Measurements from ENCODE around the gene PDCD1. TPM values are rescaled to one million over a fixed set of nuclear protein-coding genes. Genes with fewer than 3 reads are reported as not detected.

The PDCD1 gene
- total and polyA plus RNA-seq, 2 of the 13 experiments (the other 11 are each of a cell fraction or from before 2014, with no cell fraction given), result 0.04 TPM; not detected in 1

DNA sequence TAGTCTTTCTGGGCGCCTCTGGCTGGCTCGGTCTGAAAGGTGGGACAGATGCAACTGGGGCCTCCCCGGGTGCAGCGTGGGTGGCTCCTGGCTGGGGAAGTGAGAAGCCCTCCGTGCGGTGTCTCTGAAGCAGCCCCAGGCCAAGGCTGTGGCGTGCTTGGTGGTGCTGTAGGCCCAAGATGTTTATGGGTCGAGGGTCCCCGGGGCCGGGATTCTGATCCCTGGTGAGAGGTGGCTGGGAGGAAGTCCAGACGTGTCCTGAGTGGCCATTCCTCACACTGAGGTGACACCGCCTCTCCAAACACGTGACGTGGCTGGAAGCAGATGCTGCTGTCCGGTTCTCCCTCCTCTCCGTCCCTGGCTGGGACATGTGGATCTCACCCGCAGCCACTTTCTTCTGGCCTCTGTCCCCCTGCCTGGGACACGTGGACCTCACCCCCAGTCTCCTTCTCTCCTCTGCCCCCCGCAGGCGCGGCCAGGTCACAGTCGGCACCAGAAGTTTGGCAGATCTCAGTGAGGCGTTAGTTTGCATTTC, 23.5 kb upstream of the PDCD1 start:
- peaks cover 17% of the 10 kb centered on the region for H3K4me1 ChIP-seq (ENCODE audit: insufficient read depth, low read length)
- no peak for DNase-seq (ENCODE audit: low spot score)
- H3K79me2 ChIP-seq (ENCODE audit: insufficient read depth, low read length), result no peaks in the 10 kb centered on the region
- in situ Hi-C loops (cut with HindIII; ENCODE audit: extremely low pct_ligation_motif_present, low pct_unique_long_range_greater_than_20kb), result no loop called here
- no peaks in the 10 kb centered on the region for H4K20me1 ChIP-seq (ENCODE audit: insufficient read depth, low read length)
- H2AFZ ChIP-seq (ENCODE audit: low read length), result no peak overlapping the region
- peaks cover 13 to 52% of the 10 kb centered on the region in 2 experiments for H3K27me3 ChIP-seq (ENCODE audit: control insufficient read depth in 1 of 2, insufficient read depth in 2 of 2, low read length in 2 of 2)
- peak overlapping the region; percentile 64 for H3K4me2 ChIP-seq (ENCODE audit: low read depth, low read length)
- H3K36me3 ChIP-seq (replicated peaks in 1 of 2; ENCODE audit: control insufficient read depth in 1 of 2, insufficient read depth in 2 of 2, low read length in 2 of 2), result no peaks in the 10 kb centered on the region
- BruUV-seq (replicated peaks), result no TSS peak
- FAIRE-seq, result no peak
- H3K9ac ChIP-seq (ENCODE audit: insufficient read depth, low read depth, low read length), result peak overlapping the region; percentile 16; the same call in 1 of the 2 replicates
- intact Hi-C loops (cut with micrococcal nuclease; ENCODE audit: unreplicated experiment), result no loop called here
- no peak overlapping the region for H3K27ac ChIP-seq (ENCODE audit: extremely low read length, insufficient read depth, low read length)
- 29% methylated on average over 19 of the region's 23 CpGs for WGBS (ENCODE audit: low lambda C conversion rate)
- H3K9me3 ChIP-seq (ENCODE audit: low read length), result no peaks in the 10 kb centered on the region
- ChIA-PET CTCF (ENCODE audit: low intra/inter-chr PET ratio, low total read pairs) (no interaction called here), POLR2A (no interaction called here)
- peak; percentile 7; the same call in 2 of the 3 replicates for ATAC-seq
- H3K4me3 ChIP-seq (replicated peaks in 1 of 3; ENCODE audit: insufficient read depth in 1 of 3, low read depth in 2 of 3, low read length in 3 of 3), result peak overlapping the region in 1 of 3 experiments; percentile 49; a peak in 1 of 6 replicates
- TF ChIP-seq, protein P1, sequence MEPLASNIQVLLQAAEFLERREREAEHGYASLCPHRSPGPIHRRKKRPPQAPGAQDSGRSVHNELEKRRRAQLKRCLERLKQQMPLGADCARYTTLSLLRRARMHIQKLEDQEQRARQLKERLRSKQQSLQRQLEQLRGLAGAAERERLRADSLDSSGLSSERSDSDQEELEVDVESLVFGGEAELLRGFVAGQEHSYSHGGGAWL (CRISPR knock-in tag; IDR thresholded peaks at IDR 0.05), result 0 out of 2 replicates have a peak, but pooled peaks have one; percentile 42
- TF ChIP-seq SRSF1 (optimal IDR thresholded peaks at IDR 0.05; ENCODE audit: low read depth, low read length) (no peak), ZNF276 (CRISPR knock-in tag; IDR thresholded peaks at IDR 0.05; ENCODE audit: low read depth) (no peak), MYC (CRISPR knock-in tag; IDR thresholded peaks at IDR 0.05; ENCODE audit: borderline replicate concordance) (peak; percentile 61), RXRA (CRISPR knock-in tag; IDR thresholded peaks at IDR 0.05) (0 out of 2 replicates have a peak, but pooled peaks have one; percentile 12), MNT (IDR thresholded peaks at IDR 0.05) (peak; percentile 33; the same call in 1 of the 2 replicates), NFKB2 (CRISPR knock-in tag; IDR thresholded peaks at IDR 0.05; ENCODE audit: borderline replicate concordance) (peak; percentile 35; the same call in 1 of the 2 replicates), ZNF138 (CRISPR knock-in tag; IDR thresholded peaks at IDR 0.05; ENCODE audit: low read depth) (no peak), RNF2 (conservative IDR thresholded peaks at IDR 0.05; ENCODE audit: low read depth) (0 out of 2 replicates have a peak, but pooled peaks have one; percentile 36), ZNF567 (CRISPR knock-in tag; IDR thresholded peaks at IDR 0.05; ENCODE audit: borderline replicate concordance) (no peak), ATF7-NPFF (CRISPR knock-in tag; IDR thresholded peaks at IDR 0.05; ENCODE audit: low read depth) (0 out of 2 replicates have a peak, but pooled peaks have one; percentile 2), ZNF850 (CRISPR knock-in tag; conservative IDR thresholded peaks at IDR 0.05) (no peak)
- TF ChIP-seq, protein P2, sequence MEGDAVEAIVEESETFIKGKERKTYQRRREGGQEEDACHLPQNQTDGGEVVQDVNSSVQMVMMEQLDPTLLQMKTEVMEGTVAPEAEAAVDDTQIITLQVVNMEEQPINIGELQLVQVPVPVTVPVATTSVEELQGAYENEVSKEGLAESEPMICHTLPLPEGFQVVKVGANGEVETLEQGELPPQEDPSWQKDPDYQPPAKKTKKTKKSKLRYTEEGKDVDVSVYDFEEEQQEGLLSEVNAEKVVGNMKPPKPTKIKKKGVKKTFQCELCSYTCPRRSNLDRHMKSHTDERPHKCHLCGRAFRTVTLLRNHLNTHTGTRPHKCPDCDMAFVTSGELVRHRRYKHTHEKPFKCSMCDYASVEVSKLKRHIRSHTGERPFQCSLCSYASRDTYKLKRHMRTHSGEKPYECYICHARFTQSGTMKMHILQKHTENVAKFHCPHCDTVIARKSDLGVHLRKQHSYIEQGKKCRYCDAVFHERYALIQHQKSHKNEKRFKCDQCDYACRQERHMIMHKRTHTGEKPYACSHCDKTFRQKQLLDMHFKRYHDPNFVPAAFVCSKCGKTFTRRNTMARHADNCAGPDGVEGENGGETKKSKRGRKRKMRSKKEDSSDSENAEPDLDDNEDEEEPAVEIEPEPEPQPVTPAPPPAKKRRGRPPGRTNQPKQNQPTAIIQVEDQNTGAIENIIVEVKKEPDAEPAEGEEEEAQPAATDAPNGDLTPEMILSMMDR (CRISPR knock-in tag; IDR thresholded peaks at IDR 0.05), result peak; percentile 45
- TF ChIP-seq, protein P3, sequence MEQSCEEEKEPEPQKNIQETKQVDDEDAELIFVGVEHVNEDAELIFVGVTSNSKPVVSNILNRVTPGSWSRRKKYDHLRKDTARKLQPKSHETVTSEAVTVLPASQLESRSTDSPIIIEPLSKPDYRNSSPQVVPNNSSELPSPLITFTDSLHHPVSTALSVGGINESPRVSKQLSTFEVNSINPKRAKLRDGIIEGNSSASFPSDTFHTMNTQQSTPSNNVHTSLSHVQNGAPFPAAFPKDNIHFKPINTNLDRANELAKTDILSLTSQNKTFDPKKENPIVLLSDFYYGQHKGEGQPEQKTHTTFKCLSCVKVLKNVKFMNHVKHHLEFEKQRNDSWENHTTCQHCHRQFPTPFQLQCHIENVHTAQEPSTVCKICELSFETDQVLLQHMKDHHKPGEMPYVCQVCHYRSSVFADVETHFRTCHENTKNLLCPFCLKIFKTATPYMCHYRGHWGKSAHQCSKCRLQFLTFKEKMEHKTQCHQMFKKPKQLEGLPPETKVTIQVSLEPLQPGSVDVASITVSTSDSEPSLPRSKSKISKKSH (CRISPR knock-in tag; IDR thresholded peaks at IDR 0.05; ENCODE audit: borderline replicate concordance), result peak; percentile 15; the same call in 1 of the 2 replicates
- TF ChIP-seq, protein P4, sequence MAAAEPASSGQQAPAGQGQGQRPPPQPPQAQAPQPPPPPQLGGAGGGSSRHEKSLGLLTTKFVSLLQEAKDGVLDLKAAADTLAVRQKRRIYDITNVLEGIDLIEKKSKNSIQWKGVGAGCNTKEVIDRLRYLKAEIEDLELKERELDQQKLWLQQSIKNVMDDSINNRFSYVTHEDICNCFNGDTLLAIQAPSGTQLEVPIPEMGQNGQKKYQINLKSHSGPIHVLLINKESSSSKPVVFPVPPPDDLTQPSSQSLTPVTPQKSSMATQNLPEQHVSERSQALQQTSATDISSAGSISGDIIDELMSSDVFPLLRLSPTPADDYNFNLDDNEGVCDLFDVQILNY (CRISPR knock-in tag; conservative IDR thresholded peaks at IDR 0.05), result 0 out of 2 replicates have a peak, but pooled peaks have one; percentile 28
